A549 (cell line): ENCODE data around the gene PLK5. TPM values are rescaled to one million over a fixed set of nuclear protein-coding genes. Genes with fewer than 3 reads are reported as not detected.
"Not testable (repeated sequence)": the region's sequence is repeated elsewhere in the genome, so short reads cannot be mapped to it uniquely, and the experiment has no call there.

Source experiments
- ATAC-seq, 2 experiments: fragments of 200-7000 bp in 1 of 2; fragments of >200 bp in 1 of 2; cut with Nextera tagmentation in 1 of 2; cut with Tn5 transposase in 1 of 2; 3 replicates each; pipeline versions ENCODE4 v1.8.0 to v1.9.1; 2018 to 2020; ENCODE audit warnings: mild to moderate bottlenecking in 1 of 2, moderate library complexity in 1 of 2
- CTCF ChIA-PET: fragments of 300-600 bp; sonication (Branson Sonifier 250); formaldehyde crosslinking; extraction: SDS; loops from one replicate; lab custom pipeline; 2021; ENCODE audit warnings: antibody characterized with exemption, inconsistent platforms; lab: Yijun Ruan, JAX
- POLR2A ChIA-PET: fragments of 350-600 bp; formaldehyde crosslinking; extraction: SDS; loops from one replicate; lab custom pipeline; 2021; ENCODE audit warnings: antibody characterized with exemption, inconsistent platforms; lab: Yijun Ruan, JAX
- DNase-seq, 2 experiments: peaks; one replicate each; pipeline versions ENCODE4 v3.0.0 to v3.0.0-alpha.2; 2011 to 2016; ENCODE audit warnings: low read depth in 1 of 2, low spot score in 1 of 2
- FAIRE-seq: peaks from 2 replicates; lab custom pipeline; 2011; peaks lifted over from hg19 to GRCh38; lab: Jason Lieb, UNC
- H3K27ac ChIP-seq, 2 experiments: fragments of >200 bp; sonication (Bioruptor Twin); formaldehyde crosslinking; 3 replicates each; pipeline ENCODE4 v1.5.1; 2016 to 2017
- H3K4me1 ChIP-seq: fragments of >200 bp; sonication (Bioruptor Twin); formaldehyde crosslinking; 3 replicates; pipeline ENCODE4 v1.6.1; 2016
- H3K4me2 ChIP-seq: fragments of >200 bp; sonication (Bioruptor Twin); formaldehyde crosslinking; 3 replicates; pipeline ENCODE4 v1.6.1; 2016
- H3K4me3 ChIP-seq: fragments of >200 bp; sonication (Bioruptor Twin); formaldehyde crosslinking; 3 replicates; pipeline ENCODE4 v1.5.1; 2016
- H3K9me3 ChIP-seq: fragments of >200 bp; sonication (Bioruptor Twin); formaldehyde crosslinking; 3 replicates; pipeline ENCODE4 v1.6.1; 2016
- BCL3 ChIP-seq: fragments of >200 bp; sonication (Bioruptor Twin); formaldehyde crosslinking; IDR thresholded peaks from 3 replicates; pipeline ENCODE4 v1.6.1; 2016
- CHD2 ChIP-seq: fragments of 150-350 bp; IDR thresholded peaks from 2 replicates; pipeline ENCODE4 v1.6.1; 2014; ENCODE audit warnings: low read length; ENCODE audit not compliant: partially characterized antibody
- EHF ChIP-seq: fragments of 250-450 bp; sonication (Bioruptor Pico); IDR thresholded peaks from 2 replicates; pipeline ENCODE4 v1.5.0; 2020; ENCODE audit warnings: mild to moderate bottlenecking
- FOSB ChIP-seq: fragments of 250-450 bp; sonication (Bioruptor Pico); IDR thresholded peaks from 2 replicates; pipeline ENCODE4 v1.5.0; 2020; ENCODE audit warnings: mild to moderate bottlenecking, moderate library complexity
- FOSL2 ChIP-seq, 2 experiments: fragments of 450-650 bp in 1 of 2; fragments of >200 bp in 1 of 2; sonication (Bioruptor Twin) in 1 of 2; formaldehyde crosslinking; IDR thresholded peaks; 2 replicates each; pipeline versions ENCODE4 v1.5.0 to v1.6.1; 2016 to 2020; ENCODE audit warnings: mild to moderate bottlenecking in 1 of 2, moderate library complexity in 1 of 2
- FOXS1 ChIP-seq: fragments of 250-450 bp; sonication (Bioruptor Pico); IDR thresholded peaks from 2 replicates; pipeline ENCODE4 v1.5.0; 2020; ENCODE audit warnings: mild to moderate bottlenecking, moderate library complexity
- GATA3 ChIP-seq: IDR thresholded peaks from 2 replicates; pipeline ENCODE4 v1.6.1; 2012; ENCODE audit warnings: borderline replicate concordance
- HES2 ChIP-seq: fragments of >200 bp; sonication (Bioruptor Twin); formaldehyde crosslinking; IDR thresholded peaks from 2 replicates; pipeline ENCODE4 v1.6.1; 2016
- HOXA7 ChIP-seq: fragments of 250-450 bp; sonication (Bioruptor Pico); IDR thresholded peaks from 2 replicates; pipeline ENCODE4 v1.5.0; 2020; ENCODE audit warnings: mild to moderate bottlenecking, moderate library complexity
- JUN ChIP-seq, 2 experiments: fragments of >200 bp; sonication (Bioruptor Twin); formaldehyde crosslinking; IDR thresholded peaks; 2 replicates in 1 of 2; 3 replicates in 1 of 2; pipeline ENCODE4 v1.6.1; 2016 to 2017
- JUNB ChIP-seq: fragments of >200 bp; sonication (Bioruptor Twin); formaldehyde crosslinking; IDR thresholded peaks from 2 replicates; pipeline ENCODE4 v1.6.1; 2016
- KDM1A ChIP-seq: fragments of 200-600 bp; sonication (generic); IDR thresholded peaks from 2 replicates; pipeline ENCODE4 v1.6.1; 2016; ENCODE audit warnings: low read depth, mild to moderate bottlenecking
- KDM5A ChIP-seq: fragments of 200-600 bp; sonication (generic); IDR thresholded peaks from 2 replicates; pipeline ENCODE4 v1.6.1; 2016; ENCODE audit warnings: antibody characterized with exemption, mild to moderate bottlenecking
- NPAS2 ChIP-seq: fragments of 250-450 bp; sonication (Bioruptor Pico); IDR thresholded peaks from 2 replicates; pipeline ENCODE4 v1.8.0; 2022; ENCODE audit warnings: mild to moderate bottlenecking, moderate library complexity, borderline replicate concordance
- NR3C1 ChIP-seq: fragments of >200 bp; sonication (Bioruptor Twin); formaldehyde crosslinking; IDR thresholded peaks from 3 replicates; pipeline ENCODE4 v1.6.1; 2017
- PHF8 ChIP-seq: fragments of 200-600 bp; sonication (generic); IDR thresholded peaks from 2 replicates; pipeline ENCODE4 v1.6.1; 2016; ENCODE audit warnings: low read depth, mild to moderate bottlenecking, antibody characterized with exemption, moderate library complexity, borderline replicate concordance
- POLR2A ChIP-seq: IDR thresholded peaks from 2 replicates; pipeline ENCODE4 v1.6.1; 2012; ENCODE audit warnings: mild to moderate bottlenecking, low read length
- POLR2AphosphoS2 ChIP-seq: conservative IDR thresholded peaks from 2 replicates; pipeline ENCODE4 v1.6.1; 2012; ENCODE audit warnings: low read length, improper control_type of control experiment, inconsistent platforms
- RAD21 ChIP-seq, 2 experiments: fragments of >200 bp in 1 of 2; sonication (Bioruptor Twin) in 1 of 2; formaldehyde crosslinking in 1 of 2; IDR thresholded peaks in 1 of 2; conservative IDR thresholded peaks in 1 of 2; 2 replicates in 1 of 2; 3 replicates in 1 of 2; pipeline ENCODE4 v1.6.1; 2012 to 2018; ENCODE audit warnings: inconsistent platforms in 1 of 2
- RARB ChIP-seq: fragments of 250-450 bp; sonication (Bioruptor Pico); IDR thresholded peaks from 2 replicates; pipeline ENCODE4 v1.8.0; 2021; ENCODE audit warnings: mild to moderate bottlenecking, moderate library complexity
- RCOR1 ChIP-seq: fragments of 150-350 bp; IDR thresholded peaks from 2 replicates; pipeline ENCODE4 v1.6.1; 2014; ENCODE audit warnings: antibody characterized with exemption, low read length, low read depth
- RFX5 ChIP-seq: fragments of 450-650 bp; IDR thresholded peaks from 2 replicates; pipeline ENCODE4 v1.7.1; 2014; ENCODE audit warnings: antibody characterized with exemption, mild to moderate bottlenecking, moderate library complexity
- RNF2 ChIP-seq: fragments of 200-600 bp; sonication (generic); IDR thresholded peaks from 2 replicates; pipeline ENCODE4 v1.6.1; 2016; ENCODE audit warnings: low read depth, mild to moderate bottlenecking, antibody characterized with exemption, moderate library complexity, borderline replicate concordance
- TFCP2L1 ChIP-seq: fragments of 250-450 bp; sonication (Bioruptor Pico); IDR thresholded peaks from 2 replicates; pipeline ENCODE4 v1.5.0; 2021; ENCODE audit warnings: mild to moderate bottlenecking
- TP53 ChIP-seq: fragments of 250-450 bp; sonication (Bioruptor Pico); IDR thresholded peaks from 2 replicates; pipeline ENCODE4 v1.5.0; 2021; ENCODE audit warnings: mild to moderate bottlenecking, moderate library complexity
- USF2 ChIP-seq: fragments of 450-650 bp; IDR thresholded peaks from 2 replicates; pipeline ENCODE4 v1.6.1; 2014; ENCODE audit warnings: antibody characterized with exemption
- ZFP36 ChIP-seq: fragments of 450-650 bp; IDR thresholded peaks from 2 replicates; pipeline ENCODE4 v1.6.1; 2014; ENCODE audit warnings: borderline replicate concordance; ENCODE audit not compliant: partially characterized antibody
- WGBS: methylation state at CpG from one replicate; pipeline ENCODE4 v1.1.6; 2017; ENCODE audit errors: missing lambda C conversion rate; 5-methylcytosine and 5-hydroxymethylcytosine counted together
- polyA plus RNA-seq, 4 experiments: library from polyadenylated mRNA; depleted of rRNA in 3 of 4; stranded (reverse); fragments of >200 nt; fragmentation: RNase III in 1 of 4; extraction: RNeasy Plus Mini Kit Qiagen cat#74134 plus additional on column Dnase treatment in 1 of 4; gene quantifications; 2 replicates in 3 of 4; 3 replicates in 1 of 4; pipeline ENCODE4 v1.2.3, GENCODE V29; 2011 to 2017

Gene PLK5
- polyA plus RNA-seq, 2 of the 4 experiments (the other 2 are of a cell fraction): not detected

- H3K9me3 ChIP-seq: no peaks in the 10 kb centered on the region
- peaks cover 5% of the 10 kb centered on the region; the same call in 1 of the 3 replicates for H3K4me1 ChIP-seq
- ChIA-PET CTCF (interaction anchor here (0.9 to 1.3 kb wide), 2 partner anchors 17 to 32 kb away, joined by 3 read pairs; no protein-coding TSS in a partner anchor), POLR2A (no interaction called here)
- DNase-seq (no peak), ATAC-seq (no peak), FAIRE-seq (no peak)
- WGBS: 87% methylated on average over 15 of the region's 25 CpGs
- H3K27ac ChIP-seq: no peak overlapping the region
- H3K4me2 ChIP-seq: no peak overlapping the region
- no peak overlapping the region for H3K4me3 ChIP-seq
- no peak for TF ChIP-seq RFX5
- no peak for TF ChIP-seq NR3C1
- TF ChIP-seq POLR2AphosphoS2: no peak
- no peak for TF ChIP-seq HOXA7 (CRISPR knock-in tag)
- TF ChIP-seq EHF (CRISPR knock-in tag): no peak
- TF ChIP-seq HES2: no peak
Observed at GRCh38 chr19:1497578-1498235, 26.2 kb upstream of the PLK5 start.

- WGBS: no CpG with 5 or more reads among the region's 34 CpGs
- H3K9me3 ChIP-seq, H3K27ac ChIP-seq, FAIRE-seq, POLR2A ChIA-PET, H3K4me3 ChIP-seq, DNase-seq, CTCF ChIA-PET, ATAC-seq, H3K4me2 ChIP-seq: not testable (repeated sequence)
- H3K4me1 ChIP-seq: peaks cover 13% of the 10 kb centered on the region; the same call in 2 of the 3 replicates
Observed at GRCh38 chr19:1499231-1499630, 24.6 kb upstream of the PLK5 start.

- no peak for FAIRE-seq
- Histone ChIP-seq H3K9me3 (no peaks in the 10 kb centered on the region), H3K4me1 (peaks cover 13% of the 10 kb centered on the region; the same call in 2 of the 3 replicates), H3K27ac (no peak overlapping the region), H3K4me2 (peak overlapping the region; percentile 39), H3K4me3 (no peak overlapping the region)
- CTCF ChIA-PET: interaction anchor here (1.0 to 2.5 kb wide), 2 partner anchors 11 to 46 kb away, joined by 3 to 9 read pairs; no protein-coding TSS in a partner anchor
- WGBS: 77% methylated on average over 2 of the region's 9 CpGs
- no peak for ATAC-seq
- POLR2A ChIA-PET: no interaction called here
- no peak for TF ChIP-seq JUN (IDR thresholded peaks at IDR 0.05)
- TF ChIP-seq BCL3: no peak
- no peak for TF ChIP-seq RARB (CRISPR knock-in tag)
- TF ChIP-seq FOSB (CRISPR knock-in tag): no peak
- no peak for TF ChIP-seq RNF2
- no peak for TF ChIP-seq FOXS1 (CRISPR knock-in tag)
- no peak for TF ChIP-seq FOSL2 (IDR thresholded peaks at IDR 0.05)
- TF ChIP-seq FOSL2 (CRISPR knock-in tag; IDR thresholded peaks at IDR 0.05): no peak
- no peak for TF ChIP-seq RAD21 (conservative IDR thresholded peaks at IDR 0.05 in 1 of 2, IDR thresholded peaks at IDR 0.05 in 1 of 2)
- TF ChIP-seq USF2: no peak
- TF ChIP-seq, all 56 proteins: peak for 0
- DNase-seq: no peak
Observed at GRCh38 chr19:1501200-1501595, 22.7 kb upstream of the PLK5 start.

- Histone ChIP-seq H3K27ac (peak overlapping the region; percentile 74 to 84; a peak in 5 of 6 replicates), H3K4me3 (no peak overlapping the region; the same call in 2 of the 3 replicates), H3K9me3 (no peaks in the 10 kb centered on the region), H3K4me1 (peaks cover 16% of the 10 kb centered on the region; the same call in 2 of the 3 replicates), H3K4me2 (peak overlapping the region; percentile 89)
- ATAC-seq: no peak
- no peak for FAIRE-seq
- WGBS: 76% methylated on average over 13 of the region's 14 CpGs
- ChIA-PET CTCF (interaction anchor here (0.9 to 2.5 kb wide), 5 partner anchors 8 to 17 kb away, joined by 4 to 9 read pairs (median 6); partner anchors contain the start of genes PCSK4 and REEP6), POLR2A (no interaction called here)
- no peak for DNase-seq
- TF ChIP-seq GATA3: no peak
- TF ChIP-seq JUN (IDR thresholded peaks at IDR 0.05): no peak
- no peak for TF ChIP-seq ZFP36
- no peak for TF ChIP-seq RCOR1
- TF ChIP-seq TFCP2L1 (CRISPR knock-in tag): no peak
- TF ChIP-seq JUNB: no peak
- no peak for TF ChIP-seq TP53 (CRISPR knock-in tag)
- no peak for TF ChIP-seq KDM1A
- TF ChIP-seq POLR2A: no peak
- no peak for TF ChIP-seq FOXS1 (CRISPR knock-in tag)
- TF ChIP-seq CHD2: no peak
- TF ChIP-seq KDM5A: no peak
- no peak for TF ChIP-seq PHF8
- no peak for TF ChIP-seq NPAS2 (CRISPR knock-in tag)
Observed at GRCh38 chr19:1502433-1503088, 21.3 kb upstream of the PLK5 start.
